WERI-Rb-1 (cell line): Measurements from ENCODE around the gene PEPD.

ENCODE experiments used
- DNase-seq: peaks from one replicate; pipeline ENCODE4 v3.0.0-alpha.2; 2020
- H3K27ac ChIP-seq: fragments of 250-450 bp; sonication (Bioruptor Pico); 2 replicates; pipeline ENCODE4 v1.5.1; 2020; ENCODE audit warnings: mild to moderate bottlenecking, moderate library complexity
- H3K27me3 ChIP-seq: fragments of 250-450 bp; sonication (Bioruptor Pico); 2 replicates; pipeline ENCODE4 v1.5.1; 2021; ENCODE audit warnings: mild to moderate bottlenecking, low read depth, moderate library complexity; ENCODE audit not compliant: insufficient read depth, severe bottlenecking
- H3K36me3 ChIP-seq: fragments of 250-450 bp; sonication (Bioruptor Pico); 2 replicates; pipeline ENCODE4 v1.5.1; 2020; ENCODE audit warnings: mild to moderate bottlenecking, moderate library complexity
- H3K4me3 ChIP-seq: 2 replicates; pipeline ENCODE4 v1.5.1; 2011; ENCODE audit warnings: low read depth, mild to moderate bottlenecking, control low read depth, low read length
- H3K9me3 ChIP-seq: fragments of 250-450 bp; sonication (Bioruptor Pico); 2 replicates; pipeline ENCODE4 v1.5.1; 2021; ENCODE audit warnings: mild to moderate bottlenecking, moderate library complexity; ENCODE audit not compliant: severe bottlenecking
- CTCF ChIP-seq: IDR thresholded peaks from 2 replicates; pipeline ENCODE4 v1.5.1; 2011; ENCODE audit warnings: low read depth, mild to moderate bottlenecking, control low read depth, inconsistent platforms, low read length

PEPD gene

GRCh38 chr19:33444562-33445441, 76.8 kb downstream of the PEPD start:
- no peaks in the 10 kb centered on the region for H3K36me3 ChIP-seq
- H3K9me3 ChIP-seq, result no peaks in the 10 kb centered on the region
- TF ChIP-seq CTCF, result no peak
- DNase-seq, result no peak
- no peak overlapping the region for H3K4me3 ChIP-seq
- no peaks in the 10 kb centered on the region for H3K27me3 ChIP-seq
- no peak overlapping the region for H3K27ac ChIP-seq

- no peaks in the 10 kb centered on the region for H3K36me3 ChIP-seq
- no peak overlapping the region for H3K4me3 ChIP-seq
- TF ChIP-seq CTCF, result no peak
- H3K9me3 ChIP-seq, result no peaks in the 10 kb centered on the region
- H3K27me3 ChIP-seq, result no peaks in the 10 kb centered on the region
- no peak for DNase-seq
- H3K27ac ChIP-seq, result no peak overlapping the region
These were observed 77.7 kb downstream of the PEPD start for GRCh38 chr19:33443638-33444561.

- no peak for DNase-seq
- no peak for TF ChIP-seq CTCF
- H3K27ac ChIP-seq, result no peak overlapping the region
These were observed 78.9 kb downstream of the PEPD start for GRCh38 chr19:33442706-33443105.

GRCh38 chr19:33441828-33442227, 79.8 kb downstream of the PEPD start:
- Histone ChIP-seq H3K36me3 (no peaks in the 10 kb centered on the region), H3K4me3 (no peak overlapping the region), H3K9me3 (no peaks in the 10 kb centered on the region), H3K27me3 (no peaks in the 10 kb centered on the region), H3K27ac (no peak overlapping the region)
- no peak for DNase-seq
- no peak for TF ChIP-seq CTCF

More at GRCh38 chr19:33442706-33443105, 78.9 kb downstream of the PEPD start:
- Histone ChIP-seq H3K27me3 (no peaks in the 10 kb centered on the region), H3K9me3 (no peaks in the 10 kb centered on the region), H3K4me3 (no peak overlapping the region), H3K36me3 (no peaks in the 10 kb centered on the region)

GRCh38 chr19:33441277-33441699, 80.3 kb downstream of the PEPD start:
- no peaks in the 10 kb centered on the region for H3K9me3 ChIP-seq
- no peak overlapping the region for H3K4me3 ChIP-seq
- TF ChIP-seq CTCF, result no peak
- H3K27me3 ChIP-seq, result no peaks in the 10 kb centered on the region
- no peaks in the 10 kb centered on the region for H3K36me3 ChIP-seq
- no peak for DNase-seq
- H3K27ac ChIP-seq, result no peak overlapping the region
